Hindlimb muscle (tissue), 1 donor: ENCODE measurements around the gene KIR2DL3. TPM values are rescaled to one million over a fixed set of nuclear protein-coding genes. Genes with fewer than 3 reads are reported as not detected.
"Not testable (repeated sequence)": the region's sequence is repeated elsewhere in the genome, so short reads cannot be mapped to it uniquely, and the experiment has no call there.

Source experiments
- DNase-seq: peaks from one replicate; pipeline ENCODE4 v3.0.0-alpha.2; 2013
- polyA plus RNA-seq: library from polyadenylated mRNA; unstranded; fragments of 120-200 nt; gene quantifications from one replicate; pipeline ENCODE4 v1.2.1, GENCODE V29; 2013; ENCODE audit not compliant: insufficient read length

The KIR2DL3 gene
- polyA plus RNA-seq, 1 donor: not detected

GRCh38 chr19:54744080-54744479 is 5.8 kb downstream of the KIR2DL3 start:
- not testable (repeated sequence) for DNase-seq

GRCh38 chr19:54747614-54748322 is 9.5 kb downstream of the KIR2DL3 start:
- DNase-seq: not testable (repeated sequence)

GRCh38 chr19:54750276-54750675 is 12.0 kb downstream of the KIR2DL3 start:
- not testable (repeated sequence) for DNase-seq

GRCh38 chr19:54756204-54757110 is 18.1 kb downstream of the KIR2DL3 start:
- not testable (repeated sequence) for DNase-seq

- DNase-seq: peak; percentile 0
These were observed 20.3 kb downstream of the KIR2DL3 start for GRCh38 chr19:54758577-54758976.

GRCh38 chr19:54764219-54764618 is 25.9 kb downstream of the KIR2DL3 start:
- not testable (repeated sequence) for DNase-seq

GRCh38 chr19:54766464-54766863 is 28.2 kb downstream of the KIR2DL3 start:
- not testable (repeated sequence) for DNase-seq

- not testable (repeated sequence) for DNase-seq
These were observed 31.3 kb downstream of the KIR2DL3 start, which contains the start of gene KIR2DL1 for GRCh38 chr19:54769646-54770045. Gene KIR2DL1, plus strand, starts transcription at chr19:54769793. Its CDS starts 58 bp downstream, at chr19:54769851.

- DNase-seq: not testable (repeated sequence)
These were observed 32.2 kb downstream of the KIR2DL3 start for GRCh38 chr19:54770511-54770910.

GRCh38 chr19:54771018-54771960 is 33.0 kb downstream of the KIR2DL3 start:
- DNase-seq: not testable (repeated sequence)

- DNase-seq: not testable (repeated sequence)
These were observed 34.4 kb downstream of the KIR2DL3 start for GRCh38 chr19:54772666-54773065.

GRCh38 chr19:54775095-54775815 is 36.9 kb downstream of the KIR2DL3 start:
- not testable (repeated sequence) for DNase-seq

- not testable (repeated sequence) for DNase-seq
These were observed 37.5 kb downstream of the KIR2DL3 start for GRCh38 chr19:54775830-54776229.

GRCh38 chr19:54777851-54778250 is 39.5 kb downstream of the KIR2DL3 start:
- not testable (repeated sequence) for DNase-seq

GRCh38 chr19:54778896-54779295 is 40.6 kb downstream of the KIR2DL3 start:
- not testable (repeated sequence) for DNase-seq

- not testable (repeated sequence) for DNase-seq
These were observed 44.6 kb downstream of the KIR2DL3 start for GRCh38 chr19:54782916-54783315.

- not testable (repeated sequence) for DNase-seq
These were observed 47.9 kb downstream of the KIR2DL3 start for GRCh38 chr19:54786091-54786723.

- not testable (repeated sequence) for DNase-seq
These were observed 49.8 kb downstream of the KIR2DL3 start for GRCh38 chr19:54788154-54788553.

GRCh38 chr19:54790711-54791110 is 52.4 kb downstream of the KIR2DL3 start:
- DNase-seq: no peak

- no peak for DNase-seq
These were observed 53.2 kb downstream of the KIR2DL3 start for GRCh38 chr19:54791476-54791875.

GRCh38 chr19:54792814-54793213 is 54.5 kb downstream of the KIR2DL3 start:
- no peak for DNase-seq
